ENCODE measurements around the gene SRBD1. TPM values are rescaled to one million over a fixed set of nuclear protein-coding genes. Genes with fewer than 3 reads are reported as not detected.

Gene SRBD1
- total RNA-seq, 2 donors from 2014 or later = 19.0 to 22.3 TPM

- Histone ChIP-seq H3K4me1 (ENCODE audit: control insufficient read depth in 1 of 2, low read depth in 2 of 2) (no peaks in the 10 kb centered on the region), H3K4me3 (no peak overlapping the region), H3K9me3 (no peaks in the 10 kb centered on the region), H3K36me3 (peaks cover 2% of the 10 kb centered on the region), H3K27ac (no peak overlapping the region), H3K27me3 (replicated peaks; ENCODE audit: insufficient read depth) (no peaks in the 10 kb centered on the region)
- no peak for TF ChIP-seq CTCF (IDR thresholded peaks at IDR 0.05)
- no peak for DNase-seq (ENCODE audit: low spot score)
- ATAC-seq (ENCODE audit: insufficient number of reproducible peaks, low FRiP score, low read depth) = no peak
Measured at GRCh38 chr2:45394216-45394615, 216.9 kb downstream of the SRBD1 start.

GRCh38 chr2:45391866-45392265 is 219.2 kb downstream of the SRBD1 start:
- Histone ChIP-seq H3K4me3 (no peak overlapping the region), H3K27ac (no peak overlapping the region), H3K36me3 (peaks cover 5% of the 10 kb centered on the region), H3K27me3 (replicated peaks; ENCODE audit: insufficient read depth) (no peaks in the 10 kb centered on the region), H3K4me1 (ENCODE audit: control insufficient read depth in 1 of 2, low read depth in 2 of 2) (no peaks in the 10 kb centered on the region), H3K9me3 (no peaks in the 10 kb centered on the region)
- no peak for ATAC-seq (ENCODE audit: insufficient number of reproducible peaks, low FRiP score, low read depth)
- no peak for TF ChIP-seq CTCF (IDR thresholded peaks at IDR 0.05)
- no peak for DNase-seq (ENCODE audit: low spot score)

- DNase-seq (ENCODE audit: low spot score) (no peak), ATAC-seq (ENCODE audit: insufficient number of reproducible peaks, low FRiP score, low read depth) (no peak)
- Histone ChIP-seq H3K27ac (no peak overlapping the region), H3K9me3 (no peaks in the 10 kb centered on the region), H3K4me3 (no peak overlapping the region), H3K36me3 (peaks cover 5% of the 10 kb centered on the region), H3K27me3 (replicated peaks; ENCODE audit: insufficient read depth) (no peaks in the 10 kb centered on the region), H3K4me1 (ENCODE audit: control insufficient read depth in 1 of 2, low read depth in 2 of 2) (no peaks in the 10 kb centered on the region)
- TF ChIP-seq CTCF (IDR thresholded peaks at IDR 0.05) = no peak
Measured at GRCh38 chr2:45390861-45391260, 220.2 kb downstream of the SRBD1 start.

GRCh38 chr2:45390441-45390840 is 220.6 kb downstream of the SRBD1 start:
- no peak for TF ChIP-seq CTCF (IDR thresholded peaks at IDR 0.05)
- peaks cover 5% of the 10 kb centered on the region for H3K36me3 ChIP-seq
- no peak overlapping the region for H3K4me3 ChIP-seq
- H3K27me3 ChIP-seq (replicated peaks; ENCODE audit: insufficient read depth) = no peaks in the 10 kb centered on the region
- H3K9me3 ChIP-seq = no peaks in the 10 kb centered on the region
- no peaks in the 10 kb centered on the region for H3K4me1 ChIP-seq (ENCODE audit: control insufficient read depth in 1 of 2, low read depth in 2 of 2)
- DNase-seq (ENCODE audit: low spot score) = no peak
- ATAC-seq (ENCODE audit: insufficient number of reproducible peaks, low FRiP score, low read depth) = no peak
- no peak overlapping the region for H3K27ac ChIP-seq

GRCh38 chr2:45388541-45389100 is 222.4 kb downstream of the SRBD1 start:
- no peak for ATAC-seq (ENCODE audit: insufficient number of reproducible peaks, low FRiP score, low read depth)
- H3K4me1 ChIP-seq (ENCODE audit: control insufficient read depth in 1 of 2, low read depth in 2 of 2) = no peaks in the 10 kb centered on the region
- H3K4me3 ChIP-seq = no peak overlapping the region
- peaks cover 5% of the 10 kb centered on the region for H3K36me3 ChIP-seq
- no peak for DNase-seq (ENCODE audit: low spot score)
- H3K27ac ChIP-seq = no peak overlapping the region
- no peaks in the 10 kb centered on the region for H3K9me3 ChIP-seq
- no peaks in the 10 kb centered on the region for H3K27me3 ChIP-seq (replicated peaks; ENCODE audit: insufficient read depth)
- TF ChIP-seq CTCF (IDR thresholded peaks at IDR 0.05) = no peak

All from thoracic aorta (tissue), 2 donors.